Measurements from ENCODE around the gene SERTAD4. TPM values are rescaled to one million over a fixed set of nuclear protein-coding genes. Genes with fewer than 3 reads are reported as not detected.

The SERTAD4 gene
- total RNA-seq, 1 donor, result 2.9 TPM

- H3K9me3 ChIP-seq (ENCODE audit: low read depth, low read length), result no peaks in the 10 kb centered on the region
- H3K4me2 ChIP-seq (ENCODE audit: insufficient read depth, low read length), result peak overlapping the region; percentile 83
- H3K4me1 ChIP-seq (ENCODE audit: insufficient read depth, low read length), result peaks cover 40% of the 10 kb centered on the region
- no peak overlapping the region for H3K27ac ChIP-seq (ENCODE audit: low read depth, low read length)
- peak overlapping the region; percentile 74 for H3K4me3 ChIP-seq (ENCODE audit: insufficient read depth, low read length)
- no peak for TF ChIP-seq CTCF (IDR thresholded peaks at IDR 0.05; ENCODE audit: extremely low read depth, low read depth, low read length)
- DNase-seq (ENCODE audit: insufficient read length, low spot score, missing footprints), result peak; percentile 93
- no peaks in the 10 kb centered on the region for H3K79me2 ChIP-seq (ENCODE audit: insufficient read depth, low read length)
- peaks cover 43% of the 10 kb centered on the region for H3K27me3 ChIP-seq (ENCODE audit: insufficient read depth, low read length)
- H3K36me3 ChIP-seq (ENCODE audit: insufficient read depth, low read length), result no peaks in the 10 kb centered on the region
- no peaks in the 10 kb centered on the region for H4K20me1 ChIP-seq (ENCODE audit: insufficient read depth, low read length)
- H2AFZ ChIP-seq (ENCODE audit: low read length), result peak overlapping the region; percentile 43
These were observed 1.1 kb downstream of the SERTAD4 start for GRCh38 chr1:210233495-210234328.

GRCh38 chr1:210234329-210234757 lies 1.7 kb downstream of the SERTAD4 start:
- Histone ChIP-seq H3K36me3 (ENCODE audit: insufficient read depth, low read length) (no peaks in the 10 kb centered on the region), H3K4me2 (ENCODE audit: insufficient read depth, low read length) (peak overlapping the region; percentile 83), H4K20me1 (ENCODE audit: insufficient read depth, low read length) (no peaks in the 10 kb centered on the region), H3K79me2 (ENCODE audit: insufficient read depth, low read length) (no peaks in the 10 kb centered on the region), H3K4me1 (ENCODE audit: insufficient read depth, low read length) (peaks cover 47% of the 10 kb centered on the region), H2AFZ (ENCODE audit: low read length) (no peak overlapping the region), H3K27ac (ENCODE audit: low read depth, low read length) (no peak overlapping the region), H3K4me3 (ENCODE audit: insufficient read depth, low read length) (peak overlapping the region; percentile 74), H3K27me3 (ENCODE audit: insufficient read depth, low read length) (peaks cover 40% of the 10 kb centered on the region), H3K9me3 (ENCODE audit: low read depth, low read length) (no peaks in the 10 kb centered on the region)
- no peak for TF ChIP-seq CTCF (IDR thresholded peaks at IDR 0.05; ENCODE audit: extremely low read depth, low read depth, low read length)
- DNase-seq (ENCODE audit: insufficient read length, low spot score, missing footprints), result no peak

- Histone ChIP-seq H4K20me1 (ENCODE audit: insufficient read depth, low read length) (no peaks in the 10 kb centered on the region), H3K4me2 (ENCODE audit: insufficient read depth, low read length) (no peak overlapping the region), H2AFZ (ENCODE audit: low read length) (no peak overlapping the region), H3K9me3 (ENCODE audit: low read depth, low read length) (no peaks in the 10 kb centered on the region), H3K79me2 (ENCODE audit: insufficient read depth, low read length) (no peaks in the 10 kb centered on the region), H3K4me3 (ENCODE audit: insufficient read depth, low read length) (no peak overlapping the region), H3K27me3 (ENCODE audit: insufficient read depth, low read length) (peaks cover 33% of the 10 kb centered on the region), H3K4me1 (ENCODE audit: insufficient read depth, low read length) (peaks cover 58% of the 10 kb centered on the region), H3K36me3 (ENCODE audit: insufficient read depth, low read length) (no peaks in the 10 kb centered on the region), H3K27ac (ENCODE audit: low read depth, low read length) (no peak overlapping the region)
- TF ChIP-seq CTCF (IDR thresholded peaks at IDR 0.05; ENCODE audit: extremely low read depth, low read depth, low read length), result no peak
- DNase-seq (ENCODE audit: insufficient read length, low spot score, missing footprints), result peak; percentile 72
These were observed 2.9 kb downstream of the SERTAD4 start for GRCh38 chr1:210235363-210236053.

- Histone ChIP-seq H3K4me2 (ENCODE audit: insufficient read depth, low read length) (peak overlapping the region; percentile 68), H3K27me3 (ENCODE audit: insufficient read depth, low read length) (peaks cover 30% of the 10 kb centered on the region)
These were observed 3.8 kb downstream of the SERTAD4 start for GRCh38 chr1:210236386-210236839.

More at GRCh38 chr1:210236386-210236839, 3.8 kb downstream of the SERTAD4 start:
- peak; percentile 51 for DNase-seq (ENCODE audit: insufficient read length, low spot score, missing footprints)
- H3K36me3 ChIP-seq (ENCODE audit: insufficient read depth, low read length), result no peaks in the 10 kb centered on the region
- H3K27ac ChIP-seq (ENCODE audit: low read depth, low read length), result peak overlapping the region; percentile 70
- H3K9me3 ChIP-seq (ENCODE audit: low read depth, low read length), result no peaks in the 10 kb centered on the region
- no peaks in the 10 kb centered on the region for H3K79me2 ChIP-seq (ENCODE audit: insufficient read depth, low read length)
- no peak overlapping the region for H3K4me3 ChIP-seq (ENCODE audit: insufficient read depth, low read length)
- peaks cover 66% of the 10 kb centered on the region for H3K4me1 ChIP-seq (ENCODE audit: insufficient read depth, low read length)
- no peak overlapping the region for H2AFZ ChIP-seq (ENCODE audit: low read length)
- TF ChIP-seq CTCF (IDR thresholded peaks at IDR 0.05; ENCODE audit: extremely low read depth, low read depth, low read length), result no peak
- no peaks in the 10 kb centered on the region for H4K20me1 ChIP-seq (ENCODE audit: insufficient read depth, low read length)

All from osteoblast (primary cell).